ENCODE results near the gene URAD. TPM values are rescaled to one million over a fixed set of nuclear protein-coding genes. Genes with fewer than 3 reads are reported as not detected.
"Not testable (repeated sequence)": the region's sequence is repeated elsewhere in the genome, so short reads cannot be mapped to it uniquely, and the experiment has no call there.

The URAD gene
- not detected in 2 replicates for total RNA-seq (2014; rRNA removed; shearing (Covaris generic))

GRCh38 chr13:27988520-27988919 lies at the start of gene URAD:
TSS of gene URAD (minus strand) at chr13:27988693. CDS start at chr13:27988637, 56 bp downstream.
- Histone ChIP-seq H3K4me3 (no peak within 1 kb of the TSS), H3K36me3 (no peaks in the 10 kb centered on the region), H3K27me3 (replicated peaks) (0 out of 2 replicates have a peak, but pooled peaks cover 5% of the 10 kb centered on the region), H3K27ac (no peak within 1 kb of the TSS), H3K9me3 (replicated peaks) (no peaks in the 10 kb centered on the region), H3K4me1 (replicated peaks) (no peaks in the 10 kb centered on the region)
- no peak for DNase-seq (ENCODE audit: low read depth in 1 of 2, low spot score in 2 of 2)

GRCh38 chr13:28037399-28037798 lies 48.9 kb upstream of the URAD start:
- H3K36me3 ChIP-seq = no peaks in the 10 kb centered on the region
- H3K9me3 ChIP-seq (replicated peaks) = no peaks in the 10 kb centered on the region
- no peak overlapping the region for H3K27ac ChIP-seq
- H3K4me3 ChIP-seq = no peak overlapping the region
- no peaks in the 10 kb centered on the region for H3K27me3 ChIP-seq (replicated peaks)
- H3K4me1 ChIP-seq (replicated peaks) = peaks cover 4% of the 10 kb centered on the region; the same call in 1 of the 2 replicates
- peak in 1 of 2 experiments; percentile 10 for DNase-seq (ENCODE audit: low read depth in 1 of 2, low spot score in 2 of 2)

- no peak for DNase-seq (ENCODE audit: low read depth in 1 of 2, low spot score in 2 of 2)
- Histone ChIP-seq H3K36me3 (no peaks in the 10 kb centered on the region), H3K4me3 (no peak overlapping the region)
Observed at GRCh38 chr13:28035146-28035782, 46.8 kb upstream of the URAD start.

GRCh38 chr13:28033894-28034655 lies 45.6 kb upstream of the URAD start:
- no peak overlapping the region for H3K4me3 ChIP-seq
- H3K9me3 ChIP-seq (replicated peaks) = no peaks in the 10 kb centered on the region
- DNase-seq (ENCODE audit: low read depth in 1 of 2, low spot score in 2 of 2) = no peak
- no peaks in the 10 kb centered on the region for H3K27me3 ChIP-seq (replicated peaks)
- no peak overlapping the region for H3K27ac ChIP-seq
- H3K4me1 ChIP-seq (replicated peaks) = peaks cover 4% of the 10 kb centered on the region; the same call in 1 of the 2 replicates
- H3K36me3 ChIP-seq = no peaks in the 10 kb centered on the region

More at GRCh38 chr13:28035146-28035782, 46.8 kb upstream of the URAD start:
- H3K27ac ChIP-seq = no peak overlapping the region
- H3K4me1 ChIP-seq (replicated peaks) = peaks cover 4% of the 10 kb centered on the region; the same call in 1 of the 2 replicates
- H3K27me3 ChIP-seq (replicated peaks) = no peaks in the 10 kb centered on the region
- H3K9me3 ChIP-seq (replicated peaks) = no peaks in the 10 kb centered on the region

- not testable (repeated sequence) for H3K4me1 ChIP-seq (replicated peaks); DNase-seq (ENCODE audit: low read depth in 1 of 2, low spot score in 2 of 2); H3K9me3 ChIP-seq (replicated peaks); H3K4me3 ChIP-seq; H3K36me3 ChIP-seq; H3K27ac ChIP-seq; H3K27me3 ChIP-seq (replicated peaks)
Observed at GRCh38 chr13:28032438-28032837, 43.9 kb upstream of the URAD start.

- DNase-seq (ENCODE audit: low read depth in 1 of 2, low spot score in 2 of 2) = no peak
- Histone ChIP-seq H3K9me3 (replicated peaks) (no peaks in the 10 kb centered on the region), H3K36me3 (no peaks in the 10 kb centered on the region), H3K27ac (no peak overlapping the region), H3K4me1 (replicated peaks) (no peaks in the 10 kb centered on the region), H3K4me3 (no peak overlapping the region), H3K27me3 (replicated peaks) (no peaks in the 10 kb centered on the region)
Observed at GRCh38 chr13:28031896-28032288, 43.4 kb upstream of the URAD start.

- Histone ChIP-seq H3K4me3 (no peak overlapping the region), H3K36me3 (no peaks in the 10 kb centered on the region), H3K27ac (no peak overlapping the region), H3K27me3 (replicated peaks) (no peaks in the 10 kb centered on the region), H3K9me3 (replicated peaks) (no peaks in the 10 kb centered on the region), H3K4me1 (replicated peaks) (no peaks in the 10 kb centered on the region)
- DNase-seq (ENCODE audit: low read depth in 1 of 2, low spot score in 2 of 2) = no peak
Observed at GRCh38 chr13:28031220-28031895, 42.9 kb upstream of the URAD start.

GRCh38 chr13:28027607-28028364 lies 39.3 kb upstream of the URAD start:
- Histone ChIP-seq H3K4me3 (no peak overlapping the region), H3K9me3 (replicated peaks) (no peaks in the 10 kb centered on the region), H3K27ac (no peak overlapping the region), H3K36me3 (no peaks in the 10 kb centered on the region), H3K4me1 (replicated peaks) (peaks cover 11% of the 10 kb centered on the region), H3K27me3 (replicated peaks) (no peaks in the 10 kb centered on the region)
- no peak for DNase-seq (ENCODE audit: low read depth in 1 of 2, low spot score in 2 of 2)

GRCh38 chr13:28027071-28027470 lies 38.6 kb upstream of the URAD start:
- no peaks in the 10 kb centered on the region for H3K27me3 ChIP-seq (replicated peaks)
- no peak overlapping the region for H3K27ac ChIP-seq
- no peaks in the 10 kb centered on the region for H3K36me3 ChIP-seq
- no peak for DNase-seq (ENCODE audit: low read depth in 1 of 2, low spot score in 2 of 2)
- H3K9me3 ChIP-seq (replicated peaks) = no peaks in the 10 kb centered on the region
- H3K4me1 ChIP-seq (replicated peaks) = peaks cover 18% of the 10 kb centered on the region
- no peak overlapping the region for H3K4me3 ChIP-seq

- no peak for DNase-seq (ENCODE audit: low read depth in 1 of 2, low spot score in 2 of 2)
- Histone ChIP-seq H3K27me3 (replicated peaks) (no peaks in the 10 kb centered on the region), H3K9me3 (replicated peaks) (no peaks in the 10 kb centered on the region), H3K4me1 (replicated peaks) (peaks cover 21% of the 10 kb centered on the region), H3K4me3 (no peak overlapping the region), H3K36me3 (no peaks in the 10 kb centered on the region), H3K27ac (no peak overlapping the region)
Observed at GRCh38 chr13:28026508-28026907, 38.0 kb upstream of the URAD start.

GRCh38 chr13:28022848-28023518 lies 34.5 kb upstream of the URAD start:
- peak; percentile 42 to 59 for DNase-seq (ENCODE audit: low read depth in 1 of 2, low spot score in 2 of 2)
- Histone ChIP-seq H3K27me3 (replicated peaks) (no peaks in the 10 kb centered on the region), H3K4me1 (replicated peaks) (peaks cover 21% of the 10 kb centered on the region), H3K9me3 (replicated peaks) (no peaks in the 10 kb centered on the region), H3K36me3 (no peaks in the 10 kb centered on the region), H3K27ac (peak overlapping the region; percentile 63), H3K4me3 (no peak overlapping the region)

GRCh38 chr13:28014301-28014700 lies 25.8 kb upstream of the URAD start:
- Histone ChIP-seq H3K27ac (no peak overlapping the region), H3K27me3 (replicated peaks) (no peaks in the 10 kb centered on the region; the same call in 1 of the 2 replicates), H3K4me1 (replicated peaks) (no peaks in the 10 kb centered on the region), H3K9me3 (replicated peaks) (no peaks in the 10 kb centered on the region), H3K36me3 (no peaks in the 10 kb centered on the region), H3K4me3 (no peak overlapping the region)
- DNase-seq (ENCODE audit: low read depth in 1 of 2, low spot score in 2 of 2) = no peak

- H3K4me3 ChIP-seq = no peak overlapping the region
- DNase-seq (ENCODE audit: low read depth in 1 of 2, low spot score in 2 of 2) = no peak
- no peaks in the 10 kb centered on the region for H3K4me1 ChIP-seq (replicated peaks)
- no peaks in the 10 kb centered on the region for H3K36me3 ChIP-seq
- H3K9me3 ChIP-seq (replicated peaks) = no peaks in the 10 kb centered on the region
- no peaks in the 10 kb centered on the region; the same call in 1 of the 2 replicates for H3K27me3 ChIP-seq (replicated peaks)
- H3K27ac ChIP-seq = no peak overlapping the region
Observed at GRCh38 chr13:28013482-28013881, 25.0 kb upstream of the URAD start.
